Measurements from ENCODE around the gene PPFIBP2.
A peak's percentile ranks its signal among the peaks of the same experiment; 100 is the strongest.

The PPFIBP2 gene

DNA sequence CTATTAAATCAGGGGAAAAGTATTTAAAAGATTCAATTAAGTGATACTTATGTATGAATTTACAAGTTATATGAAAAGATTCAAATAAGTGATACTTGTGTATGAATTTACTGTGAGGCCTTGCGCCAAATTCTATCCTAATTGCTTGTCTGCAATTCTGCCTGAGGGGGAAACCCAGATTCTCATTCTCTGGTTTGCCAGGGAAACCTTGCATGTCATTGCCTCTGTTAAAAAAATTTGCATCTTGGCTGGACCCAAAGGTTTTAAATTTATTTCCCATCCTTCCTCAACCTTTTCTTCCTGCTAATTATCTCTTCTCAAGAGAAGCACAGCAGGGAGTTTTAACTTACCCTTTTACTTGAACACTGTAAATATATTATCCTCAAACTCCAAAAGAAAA, 14.7 kb upstream of the PPFIBP2 start:
- 67 to 88% methylated on average over 1 of the region's 1 CpG for WGBS, 2 experiments (ENCODE audit: insufficient coverage in 2 of 2)
- H3K36me3 ChIP-seq (ENCODE audit: control insufficient read depth, insufficient read depth, low read length) = no peaks in the 10 kb centered on the region
- no peak overlapping the region for H3K27ac ChIP-seq (ENCODE audit: low read depth, low read length, severe bottlenecking)
- H3K9me3 ChIP-seq (ENCODE audit: control insufficient read depth, low read length) = no peaks in the 10 kb centered on the region
- H3K4me3 ChIP-seq (ENCODE audit: extremely low read depth, insufficient read depth, low read length, poor library complexity, severe bottlenecking) = no peak overlapping the region
- H3K4me1 ChIP-seq (ENCODE audit: control insufficient read depth, insufficient read depth, low read length, poor library complexity, severe bottlenecking) = no peaks in the 10 kb centered on the region

DNA sequence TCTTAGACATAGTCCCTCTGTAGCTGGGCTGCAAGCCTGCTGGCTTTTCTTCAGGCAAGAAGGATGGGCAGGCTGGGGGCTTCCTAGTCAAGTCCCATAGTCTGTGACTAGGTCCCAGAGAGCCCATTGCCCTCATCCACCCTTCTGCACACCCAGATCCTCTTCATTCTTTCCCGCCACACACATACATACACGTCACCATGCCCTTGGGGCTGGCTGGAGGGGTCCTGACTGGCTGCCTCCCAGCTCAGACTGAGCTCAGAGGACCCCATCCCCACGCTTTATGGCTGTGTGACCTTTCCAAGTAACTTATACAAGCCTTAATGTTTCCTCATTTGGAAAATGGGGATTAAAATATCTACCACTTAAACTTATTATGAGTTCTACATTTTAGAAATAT, 13.5 kb upstream of the PPFIBP2 start:
- Histone ChIP-seq H3K27ac (ENCODE audit: low read depth, low read length, severe bottlenecking) (no peak overlapping the region), H3K4me3 (ENCODE audit: extremely low read depth, insufficient read depth, low read length, poor library complexity, severe bottlenecking) (no peak overlapping the region), H3K4me1 (ENCODE audit: control insufficient read depth, insufficient read depth, low read length, poor library complexity, severe bottlenecking) (no peaks in the 10 kb centered on the region), H3K9me3 (ENCODE audit: control insufficient read depth, low read length) (no peaks in the 10 kb centered on the region), H3K36me3 (ENCODE audit: control insufficient read depth, insufficient read depth, low read length) (no peaks in the 10 kb centered on the region)
- WGBS, 2 experiments (ENCODE audit: insufficient coverage in 2 of 2) = 87% methylated on average over 2 of the region's 3 CpGs; no CpG with 5 or more reads in 1 of the 2 experiments

DNA sequence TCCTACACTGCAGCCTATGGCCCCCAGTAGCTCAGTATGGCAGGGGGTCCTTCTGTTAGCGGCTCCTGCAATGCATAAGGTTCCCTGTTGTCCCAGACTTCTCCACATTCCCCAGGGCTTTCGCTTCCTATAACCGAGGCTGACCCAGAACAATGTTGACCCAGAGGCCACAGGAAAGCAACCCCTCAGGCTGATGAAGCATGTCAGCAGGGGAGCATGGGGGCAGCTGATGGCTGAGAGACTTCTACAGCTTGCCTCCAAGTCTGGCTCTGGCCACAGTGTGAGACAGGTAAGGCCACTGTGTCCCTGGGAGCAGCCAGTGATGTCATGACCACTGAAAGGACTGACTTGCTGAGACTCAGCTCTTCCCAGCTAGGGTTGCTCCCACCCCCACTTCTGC, 12.5 kb upstream of the PPFIBP2 start:
- no peaks in the 10 kb centered on the region for H3K9me3 ChIP-seq (ENCODE audit: control insufficient read depth, low read length)
- H3K36me3 ChIP-seq (ENCODE audit: control insufficient read depth, insufficient read depth, low read length) = no peaks in the 10 kb centered on the region
- H3K27ac ChIP-seq (ENCODE audit: low read depth, low read length, severe bottlenecking) = no peak overlapping the region
- no peak overlapping the region for H3K4me3 ChIP-seq (ENCODE audit: extremely low read depth, insufficient read depth, low read length, poor library complexity, severe bottlenecking)
- 57 to 68% methylated on average over 1 to 3 of the region's 3 CpGs for WGBS, 2 experiments (ENCODE audit: insufficient coverage in 2 of 2)
- H3K4me1 ChIP-seq (ENCODE audit: control insufficient read depth, insufficient read depth, low read length, poor library complexity, severe bottlenecking) = no peaks in the 10 kb centered on the region

DNA sequence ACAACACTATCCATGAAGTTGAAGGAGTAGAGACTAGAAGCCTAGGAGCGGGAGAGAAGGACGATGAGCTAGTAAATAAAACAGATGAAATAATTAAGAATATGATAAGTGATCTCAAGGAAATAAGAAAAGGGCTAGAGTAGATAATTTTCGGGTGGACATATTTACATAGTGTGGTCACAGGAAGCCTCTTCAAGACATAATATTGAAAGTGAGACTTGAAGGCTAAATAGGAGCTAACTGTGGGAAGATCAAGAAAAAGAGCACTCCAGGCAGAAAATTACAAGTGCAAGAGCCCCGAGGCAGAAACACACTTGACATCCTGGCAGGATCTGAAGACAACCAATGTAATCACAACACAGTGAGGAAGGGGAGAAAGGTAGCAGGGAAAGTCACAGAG, 11.9 kb upstream of the PPFIBP2 start:
- H3K36me3 ChIP-seq (ENCODE audit: control insufficient read depth, insufficient read depth, low read length) = no peaks in the 10 kb centered on the region
- H3K27ac ChIP-seq (ENCODE audit: low read depth, low read length, severe bottlenecking) = no peak overlapping the region
- H3K9me3 ChIP-seq (ENCODE audit: control insufficient read depth, low read length) = no peaks in the 10 kb centered on the region
- no peak overlapping the region for H3K4me3 ChIP-seq (ENCODE audit: extremely low read depth, insufficient read depth, low read length, poor library complexity, severe bottlenecking)
- H3K4me1 ChIP-seq (ENCODE audit: control insufficient read depth, insufficient read depth, low read length, poor library complexity, severe bottlenecking) = no peaks in the 10 kb centered on the region
- 81 to 97% methylated on average over 4 of the region's 4 CpGs for WGBS, 2 experiments (ENCODE audit: insufficient coverage in 2 of 2)

DNA sequence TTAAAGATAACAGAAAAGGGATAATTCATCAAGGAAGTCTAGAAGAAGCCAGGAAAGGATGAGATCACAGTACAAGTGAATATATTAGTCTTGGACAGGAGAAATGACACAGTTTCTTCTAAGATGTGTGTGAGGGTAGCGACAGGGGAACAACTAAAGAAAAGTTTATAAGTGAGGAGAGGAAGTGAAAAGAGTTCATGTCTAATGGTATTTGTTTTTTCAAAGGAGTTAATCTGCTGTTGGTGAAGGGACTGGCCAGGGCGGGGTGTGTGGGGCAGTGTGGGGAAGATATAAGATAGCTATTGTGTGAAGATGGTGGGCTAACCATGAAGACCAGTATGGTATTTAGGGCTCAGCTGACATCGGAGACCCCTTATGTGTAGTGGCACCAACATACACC, 7.6 kb upstream of the PPFIBP2 start:
- H3K27ac ChIP-seq (ENCODE audit: low read depth, low read length, severe bottlenecking) = no peak overlapping the region
- WGBS, 2 experiments (ENCODE audit: insufficient coverage in 2 of 2) = 89 to 100% methylated on average over 1 of the region's 3 CpGs
- H3K4me1 ChIP-seq (ENCODE audit: control insufficient read depth, insufficient read depth, low read length, poor library complexity, severe bottlenecking) = no peaks in the 10 kb centered on the region
- no peaks in the 10 kb centered on the region for H3K36me3 ChIP-seq (ENCODE audit: control insufficient read depth, insufficient read depth, low read length)
- H3K9me3 ChIP-seq (ENCODE audit: control insufficient read depth, low read length) = no peaks in the 10 kb centered on the region
- no peak overlapping the region for H3K4me3 ChIP-seq (ENCODE audit: extremely low read depth, insufficient read depth, low read length, poor library complexity, severe bottlenecking)

DNA sequence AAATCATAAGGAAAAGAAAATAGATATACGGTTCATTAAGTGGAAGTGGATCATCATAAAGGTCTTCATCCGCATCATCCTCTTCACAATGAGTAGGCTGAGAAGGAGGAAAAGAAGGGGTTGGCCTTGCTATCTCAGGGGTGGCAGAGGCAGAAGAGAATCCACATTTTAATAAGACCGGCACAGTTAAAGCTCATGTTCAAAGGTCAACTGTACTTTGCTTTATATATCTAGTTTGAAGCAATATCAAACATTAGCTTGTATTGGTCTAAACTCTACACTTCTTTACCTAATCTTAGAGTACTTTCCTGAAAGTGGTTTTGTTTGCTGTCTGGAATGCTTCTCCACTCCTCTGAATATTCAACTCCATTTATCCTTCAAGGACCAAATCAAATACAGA, 5.7 kb upstream of the PPFIBP2 start:
- Histone ChIP-seq H3K4me3 (ENCODE audit: extremely low read depth, insufficient read depth, low read length, poor library complexity, severe bottlenecking) (no peak overlapping the region), H3K36me3 (ENCODE audit: control insufficient read depth, insufficient read depth, low read length) (no peaks in the 10 kb centered on the region), H3K4me1 (ENCODE audit: control insufficient read depth, insufficient read depth, low read length, poor library complexity, severe bottlenecking) (peaks cover 5% of the 10 kb centered on the region), H3K27ac (ENCODE audit: low read depth, low read length, severe bottlenecking) (no peak overlapping the region), H3K9me3 (ENCODE audit: control insufficient read depth, low read length) (no peaks in the 10 kb centered on the region)
- WGBS, 2 experiments (ENCODE audit: insufficient coverage in 2 of 2) = 83 to 100% methylated on average over 1 to 2 of the region's 3 CpGs

DNA sequence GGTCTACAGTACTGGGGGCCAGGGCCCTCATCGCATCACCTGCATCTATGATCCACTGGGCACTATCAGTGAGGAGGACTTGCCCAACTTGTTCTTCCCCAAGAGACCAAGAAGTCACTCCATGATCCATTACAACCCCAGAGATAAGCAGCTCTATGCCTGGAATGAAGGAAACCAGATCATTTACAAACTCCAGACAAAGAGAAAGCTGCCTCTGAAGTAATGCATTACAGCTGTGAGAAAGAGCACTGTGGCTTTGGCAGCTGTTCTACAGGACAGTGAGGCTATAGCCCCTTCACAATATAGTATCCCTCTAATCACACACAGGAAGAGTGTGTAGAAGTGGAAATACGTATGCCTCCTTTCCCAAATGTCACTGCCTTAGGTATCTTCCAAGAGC, 3.8 kb upstream of the PPFIBP2 start:
- Histone ChIP-seq H3K4me1 (ENCODE audit: control insufficient read depth, insufficient read depth, low read length, poor library complexity, severe bottlenecking) (peaks cover 5% of the 10 kb centered on the region), H3K27ac (ENCODE audit: low read depth, low read length, severe bottlenecking) (no peak overlapping the region), H3K9me3 (ENCODE audit: control insufficient read depth, low read length) (no peaks in the 10 kb centered on the region), H3K36me3 (ENCODE audit: control insufficient read depth, insufficient read depth, low read length) (no peaks in the 10 kb centered on the region), H3K4me3 (ENCODE audit: extremely low read depth, insufficient read depth, low read length, poor library complexity, severe bottlenecking) (no peak overlapping the region)
- WGBS, 2 experiments (ENCODE audit: insufficient coverage in 2 of 2) = 80% methylated on average over 2 of the region's 2 CpGs; no CpG with 5 or more reads in 1 of the 2 experiments

DNA sequence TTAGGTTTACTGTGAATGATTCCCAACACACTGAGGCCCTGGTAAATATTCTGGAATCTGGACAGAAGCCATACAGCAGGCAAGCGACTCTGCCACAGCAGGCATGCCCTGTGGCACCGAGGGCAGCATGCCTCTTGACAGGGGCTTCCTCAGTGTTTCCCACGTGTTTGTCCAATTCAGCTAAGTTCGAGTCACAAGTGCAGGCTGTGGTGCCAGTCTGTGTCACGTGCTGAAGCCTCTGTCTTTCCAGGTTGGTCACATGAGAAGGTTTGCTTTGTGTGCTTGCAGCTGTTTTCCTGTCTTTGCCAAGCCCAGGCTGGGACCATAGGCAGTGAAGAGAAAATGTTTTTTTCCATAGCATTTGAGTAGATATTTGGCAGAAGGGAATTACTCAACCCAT, 2.4 kb upstream of the PPFIBP2 start:
- H3K9me3 ChIP-seq (ENCODE audit: control insufficient read depth, low read length) = no peaks in the 10 kb centered on the region
- WGBS, 2 experiments (ENCODE audit: insufficient coverage in 2 of 2) = 84 to 96% methylated on average over 5 of the region's 5 CpGs
- peaks cover 5% of the 10 kb centered on the region for H3K4me1 ChIP-seq (ENCODE audit: control insufficient read depth, insufficient read depth, low read length, poor library complexity, severe bottlenecking)
- H3K36me3 ChIP-seq (ENCODE audit: control insufficient read depth, insufficient read depth, low read length) = no peaks in the 10 kb centered on the region
- no peak overlapping the region for H3K27ac ChIP-seq (ENCODE audit: low read depth, low read length, severe bottlenecking)
- no peak overlapping the region for H3K4me3 ChIP-seq (ENCODE audit: extremely low read depth, insufficient read depth, low read length, poor library complexity, severe bottlenecking)

DNA sequence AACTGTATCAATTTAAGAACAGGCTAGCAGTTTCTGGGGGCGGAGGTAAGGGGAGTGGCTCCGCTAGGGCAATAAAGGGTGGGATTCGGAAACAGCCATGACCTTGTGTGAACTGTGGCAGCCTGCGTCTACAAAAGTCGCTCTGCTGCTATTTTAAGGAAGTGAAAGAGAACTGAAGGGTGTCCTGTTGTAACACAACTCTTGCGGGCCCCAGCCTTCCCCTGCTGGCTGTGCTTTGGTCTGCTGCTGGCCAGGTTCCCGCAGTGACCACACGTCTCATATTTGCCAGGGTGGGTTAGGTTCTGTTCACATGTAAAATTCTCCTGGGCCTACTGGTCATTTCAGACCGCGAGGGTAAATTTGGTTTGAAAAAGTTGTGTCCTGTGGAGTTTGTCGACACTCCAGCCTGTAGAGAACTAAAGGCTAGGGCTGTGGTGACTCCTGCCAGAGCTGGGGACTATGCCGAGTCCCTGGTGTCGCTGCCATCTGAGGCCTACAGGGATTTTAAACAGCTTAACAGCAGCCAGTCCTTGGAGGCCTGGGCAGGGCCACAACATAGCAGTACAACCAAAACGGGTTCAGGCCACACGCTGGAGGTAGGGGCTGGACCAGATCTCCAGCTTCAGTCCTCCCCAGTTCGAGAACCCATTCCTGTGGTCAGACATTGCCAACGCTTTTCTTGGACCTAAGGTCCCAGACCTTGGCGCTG, 1.1 kb upstream of the PPFIBP2 start:
- 57 to 64% methylated on average over 15 to 17 of the region's 18 CpGs for WGBS, 2 experiments (ENCODE audit: insufficient coverage in 2 of 2)
- Histone ChIP-seq H3K9me3 (ENCODE audit: control insufficient read depth, low read length) (no peaks in the 10 kb centered on the region), H3K4me1 (ENCODE audit: control insufficient read depth, insufficient read depth, low read length, poor library complexity, severe bottlenecking) (peaks cover 5% of the 10 kb centered on the region), H3K27ac (ENCODE audit: low read depth, low read length, severe bottlenecking) (peak overlapping the region; percentile 47), H3K36me3 (ENCODE audit: control insufficient read depth, insufficient read depth, low read length) (no peaks in the 10 kb centered on the region), H3K4me3 (ENCODE audit: extremely low read depth, insufficient read depth, low read length, poor library complexity, severe bottlenecking) (peak overlapping the region; percentile 68)

DNA sequence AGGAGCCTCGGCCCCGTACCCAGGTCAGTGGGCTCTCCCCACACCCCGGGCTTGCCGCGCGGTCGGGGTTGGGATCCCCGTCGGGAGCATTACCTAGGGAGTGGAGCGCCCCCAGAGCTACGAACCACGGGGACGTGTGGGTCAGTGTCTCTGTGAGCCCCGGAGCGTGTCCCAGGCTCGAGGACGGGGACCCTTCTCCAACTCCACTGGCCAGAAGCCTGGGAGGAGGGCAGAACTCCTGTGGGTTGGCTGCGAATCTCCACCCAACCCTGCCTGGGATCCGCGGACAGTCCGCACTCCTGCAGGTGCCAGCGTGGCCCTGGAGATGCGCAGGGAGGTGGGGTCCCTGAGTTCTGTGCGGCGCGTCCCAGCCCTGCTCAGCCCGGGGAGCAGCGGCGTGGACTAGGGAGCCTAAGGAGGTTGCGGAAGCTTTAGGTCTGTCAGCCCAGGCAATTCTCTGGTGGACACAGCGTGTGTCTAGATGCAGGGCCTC, 346 bp downstream of the PPFIBP2 start:
- H3K4me1 ChIP-seq (ENCODE audit: control insufficient read depth, insufficient read depth, low read length, poor library complexity, severe bottlenecking) = peaks cover 5% of the 10 kb centered on the region
- no peak overlapping the region for H3K27ac ChIP-seq (ENCODE audit: low read depth, low read length, severe bottlenecking)
- H3K36me3 ChIP-seq (ENCODE audit: control insufficient read depth, insufficient read depth, low read length) = no peaks in the 10 kb centered on the region
- H3K9me3 ChIP-seq (ENCODE audit: control insufficient read depth, low read length) = no peaks in the 10 kb centered on the region
- 2 to 5% methylated on average over 19 to 28 of the region's 31 CpGs for WGBS, 2 experiments (ENCODE audit: insufficient coverage in 2 of 2)
- H3K4me3 ChIP-seq (ENCODE audit: extremely low read depth, insufficient read depth, low read length, poor library complexity, severe bottlenecking) = peak overlapping the region; percentile 68

DNA sequence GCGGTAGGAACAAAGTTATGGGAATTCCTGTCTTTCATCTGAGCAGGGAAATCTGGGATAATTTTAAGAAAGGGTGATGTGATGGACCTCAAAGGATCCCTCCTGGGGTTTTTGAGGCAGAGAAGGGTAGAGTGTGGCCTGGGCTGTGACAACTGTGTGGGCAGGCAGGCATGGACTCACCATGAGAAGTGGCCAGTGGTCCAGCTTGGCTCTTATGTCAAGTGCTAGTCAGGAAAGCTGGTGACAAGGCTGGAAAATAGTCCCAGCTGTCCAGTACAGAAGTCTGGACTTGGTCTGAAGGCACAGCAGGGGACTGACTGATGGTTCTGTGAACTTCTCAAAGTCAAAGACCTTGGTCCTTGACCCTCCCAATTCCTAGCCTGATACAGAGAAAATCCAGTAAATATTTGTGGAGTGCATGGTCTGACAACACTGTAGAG, 1.7 kb downstream of the PPFIBP2 start:
- H3K27ac ChIP-seq (ENCODE audit: low read depth, low read length, severe bottlenecking) = no peak overlapping the region
- WGBS, 2 experiments (ENCODE audit: insufficient coverage in 2 of 2) = 89 to 90% methylated on average over 1 of the region's 1 CpG
- peaks cover 5% of the 10 kb centered on the region for H3K4me1 ChIP-seq (ENCODE audit: control insufficient read depth, insufficient read depth, low read length, poor library complexity, severe bottlenecking)
- no peaks in the 10 kb centered on the region for H3K36me3 ChIP-seq (ENCODE audit: control insufficient read depth, insufficient read depth, low read length)
- H3K4me3 ChIP-seq (ENCODE audit: extremely low read depth, insufficient read depth, low read length, poor library complexity, severe bottlenecking) = no peak overlapping the region
- no peaks in the 10 kb centered on the region for H3K9me3 ChIP-seq (ENCODE audit: control insufficient read depth, low read length)

All from mesodermal cell (in vitro differentiated cells).